WI38 (cell line): ENCODE data around the gene SMAD3.
"Not testable (repeated sequence)": the region's sequence is repeated elsewhere in the genome, so short reads cannot be mapped to it uniquely, and the experiment has no call there.

Source experiments
- H3K4me3 ChIP-seq: 2 replicates; pipeline ENCODE4 v1.5.1; 2011; ENCODE audit warnings: low read depth, mild to moderate bottlenecking, control low read depth, low read length
- CTCF ChIP-seq: IDR thresholded peaks from 2 replicates; pipeline ENCODE4 v1.5.1; 2012; ENCODE audit warnings: low read depth, mild to moderate bottlenecking, control low read depth, low read length

The SMAD3 gene

GRCh38 chr15:67022587-67023105 lies 42.8 kb upstream of the SMAD3 start:
- TF ChIP-seq CTCF, result no peak
- H3K4me3 ChIP-seq, result no peak overlapping the region

DNA sequence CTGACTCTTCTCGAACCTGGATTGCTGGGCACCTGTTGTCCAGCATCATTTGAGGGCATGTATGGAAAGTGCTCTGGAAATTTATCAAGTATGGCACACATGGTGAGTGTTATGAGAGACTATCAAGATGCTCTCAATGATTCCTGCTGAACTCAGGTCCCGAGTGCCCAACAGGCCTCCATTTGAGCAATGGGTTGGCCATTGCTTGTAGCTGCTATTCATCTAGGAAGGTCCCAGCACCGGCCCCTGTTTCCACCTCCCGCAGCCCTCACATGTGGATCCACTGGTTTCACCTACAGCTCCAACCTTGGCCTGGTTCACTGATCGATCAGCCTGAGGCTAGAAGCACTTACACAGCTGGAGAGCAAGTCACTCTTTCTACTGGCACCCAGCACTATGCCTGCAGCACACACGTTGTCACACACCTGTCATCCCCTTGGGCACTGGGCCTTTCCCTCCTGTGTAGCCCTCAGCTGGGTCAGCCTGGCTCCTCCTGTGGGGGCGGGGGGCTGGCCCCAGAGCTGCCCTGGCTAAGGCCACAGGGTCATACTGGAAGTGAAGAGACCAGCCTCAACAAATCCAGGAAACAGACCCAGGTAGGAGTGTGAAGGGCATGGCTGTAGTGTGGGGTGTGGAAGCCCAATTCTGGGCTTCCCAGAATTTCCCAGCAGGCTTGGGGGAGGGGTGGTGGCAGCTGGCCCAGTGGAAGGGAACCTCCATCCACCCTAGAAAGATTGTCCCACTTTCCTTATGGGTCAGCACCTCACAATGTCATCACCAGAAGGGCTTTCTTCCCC lies 41.7 kb upstream of the SMAD3 start:
- no peak for TF ChIP-seq CTCF
- H3K4me3 ChIP-seq, result no peak overlapping the region

GRCh38 chr15:67024314-67024997 lies 40.9 kb upstream of the SMAD3 start:
- no peak overlapping the region for H3K4me3 ChIP-seq
- no peak for TF ChIP-seq CTCF

GRCh38 chr15:67024998-67025368 lies 40.4 kb upstream of the SMAD3 start:
- no peak for TF ChIP-seq CTCF
- H3K4me3 ChIP-seq, result no peak overlapping the region

- TF ChIP-seq CTCF, result no peak
- no peak overlapping the region for H3K4me3 ChIP-seq
These were observed 39.4 kb upstream of the SMAD3 start for GRCh38 chr15:67025719-67026609.

- no peak for TF ChIP-seq CTCF
- no peak overlapping the region for H3K4me3 ChIP-seq
These were observed 38.8 kb upstream of the SMAD3 start for GRCh38 chr15:67026610-67026967.

- not testable (repeated sequence) for H3K4me3 ChIP-seq
These were observed 37.0 kb upstream of the SMAD3 start for GRCh38 chr15:67028440-67028839.
